ENCODE measurements around the gene SLC9A8. TPM values are rescaled to one million over a fixed set of nuclear protein-coding genes. Genes with fewer than 3 reads are reported as not detected.
"Not testable (repeated sequence)": the region's sequence is repeated elsewhere in the genome, so short reads cannot be mapped to it uniquely, and the experiment has no call there.

SLC9A8 gene
- total RNA-seq, 2 experiments from 2014 or later: 9.4 to 11.3 TPM

GRCh38 chr20:49775229-49775693 is 37.4 kb upstream of the SLC9A8 start:
- no peak overlapping the region for H3K4me3 Mint-ChIP-seq
- peaks cover 20% of the 10 kb centered on the region for H3K4me1 Mint-ChIP-seq (ENCODE audit: low read depth)
- no peak for TF ChIP-seq CTCF (IDR thresholded peaks at IDR 0.05)
- no peaks in the 10 kb centered on the region for H3K36me3 Mint-ChIP-seq (ENCODE audit: low read depth)
- ChIA-PET POLR2A (interaction anchor here (1.6 to 2.4 kb wide), 2 partner anchors 37 to 106 kb away, joined by 6 to 14 read pairs; partner anchors contain the start of gene SLC9A8), CTCF (interaction anchor here (1.1 to 2.0 kb wide), 3 partner anchors 27 to 71 kb away, joined by 4 to 7 read pairs (median 5); no protein-coding TSS in a partner anchor)
- no peak overlapping the region for H3K27ac Mint-ChIP-seq
- intact Hi-C loops (cut with micrococcal nuclease): no loop called here
- H3K9me3 Mint-ChIP-seq: no peaks in the 10 kb centered on the region
- ATAC-seq (no peak), DNase-seq (no peak)
- peaks cover 12% of the 10 kb centered on the region for H3K27me3 Mint-ChIP-seq

GRCh38 chr20:49779972-49780371 is 32.7 kb upstream of the SLC9A8 start:
- Mint-ChIP-seq H3K27me3 (peaks cover 1% of the 10 kb centered on the region), H3K27ac (no peak overlapping the region), H3K9me3 (no peaks in the 10 kb centered on the region), H3K36me3 (ENCODE audit: low read depth) (no peaks in the 10 kb centered on the region), H3K4me3 (no peak overlapping the region), H3K4me1 (ENCODE audit: low read depth) (peaks cover 22% of the 10 kb centered on the region)
- POLR2A ChIA-PET: no interaction called here
- TF ChIP-seq CTCF (IDR thresholded peaks at IDR 0.05): no peak
- intact Hi-C loops (cut with micrococcal nuclease): no loop called here
- no peak for DNase-seq
- no peak for ATAC-seq
- CTCF ChIA-PET: interaction anchor here (1.8 kb wide), 1 partner anchor 11 kb away, joined by 4 read pairs; no protein-coding TSS in a partner anchor

- H3K36me3 Mint-ChIP-seq (ENCODE audit: low read depth): no peaks in the 10 kb centered on the region
- CTCF ChIA-PET: no interaction called here
- peaks cover 5% of the 10 kb centered on the region for H3K27me3 Mint-ChIP-seq
- H3K9me3 Mint-ChIP-seq: no peaks in the 10 kb centered on the region
- POLR2A ChIA-PET: no interaction called here
- TF ChIP-seq CTCF (IDR thresholded peaks at IDR 0.05): no peak
- intact Hi-C loops (cut with micrococcal nuclease): no loop called here
- no peak overlapping the region for H3K27ac Mint-ChIP-seq
- no peak for DNase-seq
- H3K4me3 Mint-ChIP-seq: no peak overlapping the region
- H3K4me1 Mint-ChIP-seq (ENCODE audit: low read depth): peaks cover 14% of the 10 kb centered on the region
- ATAC-seq: no peak
Observed at GRCh38 chr20:49781676-49782075, 31.0 kb upstream of the SLC9A8 start.

- POLR2A ChIA-PET; H3K9me3 Mint-ChIP-seq; H3K27ac Mint-ChIP-seq; DNase-seq; ATAC-seq; H3K4me3 Mint-ChIP-seq; H3K4me1 Mint-ChIP-seq (ENCODE audit: low read depth); CTCF ChIA-PET; H3K27me3 Mint-ChIP-seq; H3K36me3 Mint-ChIP-seq (ENCODE audit: low read depth); intact Hi-C loops (cut with micrococcal nuclease): not testable (repeated sequence)
Observed at GRCh38 chr20:49782439-49782838, 30.2 kb upstream of the SLC9A8 start.

GRCh38 chr20:49783021-49783995 is 29.3 kb upstream of the SLC9A8 start:
- H3K4me1 Mint-ChIP-seq (ENCODE audit: low read depth); POLR2A ChIA-PET; H3K36me3 Mint-ChIP-seq (ENCODE audit: low read depth); H3K4me3 Mint-ChIP-seq; H3K27ac Mint-ChIP-seq; H3K9me3 Mint-ChIP-seq; ATAC-seq; intact Hi-C loops (cut with micrococcal nuclease); H3K27me3 Mint-ChIP-seq; DNase-seq: not testable (repeated sequence)
- CTCF ChIA-PET: interaction anchor here (1.5 kb wide), 1 partner anchor 175 kb away, joined by 3 read pairs; no protein-coding TSS in a partner anchor

GRCh38 chr20:49784291-49784690 is 28.3 kb upstream of the SLC9A8 start:
- CTCF ChIA-PET: interaction anchor here (1.5 kb wide), 1 partner anchor 176 kb away, joined by 3 read pairs; no protein-coding TSS in a partner anchor
- POLR2A ChIA-PET: no interaction called here
- Mint-ChIP-seq H3K36me3 (ENCODE audit: low read depth) (no peaks in the 10 kb centered on the region), H3K27me3 (peaks cover 4% of the 10 kb centered on the region), H3K4me3 (no peak overlapping the region), H3K4me1 (ENCODE audit: low read depth) (peaks cover 8% of the 10 kb centered on the region), H3K27ac (no peak overlapping the region), H3K9me3 (no peaks in the 10 kb centered on the region)
- ATAC-seq: no peak
- TF ChIP-seq CTCF (IDR thresholded peaks at IDR 0.05): no peak
- no peak for DNase-seq
- intact Hi-C loops (cut with micrococcal nuclease): no loop called here

Data from activated CD8-positive, alpha-beta T cell treated with anti-CD3 and anti-CD28 coated beads for 36 hours (primary cell).